Osteoblast (primary cell): Measurements from ENCODE around the gene TM2D3. TPM values are rescaled to one million over a fixed set of nuclear protein-coding genes. Genes with fewer than 3 reads are reported as not detected.

Experiments used
- DNase-seq: peaks from one replicate; pipeline ENCODE4 v3.0.0; 2011; ENCODE audit warnings: low spot score, mixed read lengths; ENCODE audit not compliant: insufficient read length; ENCODE audit errors: missing footprints
- H2AFZ ChIP-seq: 2 replicates; pipeline ENCODE4 v1.6.0; 2011; ENCODE audit warnings: mild to moderate bottlenecking, low read length
- H3K27ac ChIP-seq: 2 replicates; pipeline ENCODE4 v1.5.1; 2011; ENCODE audit warnings: mild to moderate bottlenecking, low read depth, low read length, moderate library complexity
- H3K27me3 ChIP-seq: 2 replicates; pipeline ENCODE4 v1.6.0; 2012; ENCODE audit warnings: mild to moderate bottlenecking, control low read depth, inconsistent platforms, low read length, moderate library complexity; ENCODE audit not compliant: insufficient read depth
- H3K36me3 ChIP-seq: 2 replicates; pipeline ENCODE4 v1.5.1; 2011; ENCODE audit warnings: mild to moderate bottlenecking, low read length, control low read depth, moderate library complexity; ENCODE audit not compliant: insufficient read depth
- H3K4me1 ChIP-seq: 2 replicates; pipeline ENCODE4 v1.5.1; 2011; ENCODE audit warnings: mild to moderate bottlenecking, low read length, control low read depth, moderate library complexity; ENCODE audit not compliant: insufficient read depth
- H3K4me2 ChIP-seq: 2 replicates; pipeline ENCODE4 v1.6.0; 2011; ENCODE audit warnings: mild to moderate bottlenecking, low read length; ENCODE audit not compliant: insufficient read depth
- H3K4me3 ChIP-seq: fragments of 200-600 bp; sonication (generic); 3 replicates; pipeline ENCODE4 v1.5.1; 2012; ENCODE audit warnings: mild to moderate bottlenecking, low read length, inconsistent platforms; ENCODE audit not compliant: insufficient read depth
- H3K79me2 ChIP-seq: 2 replicates; pipeline ENCODE4 v1.6.0; 2012; ENCODE audit warnings: mild to moderate bottlenecking, low read length, control low read depth, inconsistent platforms; ENCODE audit not compliant: insufficient read depth
- H3K9me3 ChIP-seq: 2 replicates; pipeline ENCODE4 v1.5.1; 2011; ENCODE audit warnings: low read depth, low read length, control low read depth
- H4K20me1 ChIP-seq: 2 replicates; pipeline ENCODE4 v1.6.0; 2012; ENCODE audit warnings: mild to moderate bottlenecking, low read length, control low read depth; ENCODE audit not compliant: insufficient read depth
- CTCF ChIP-seq: IDR thresholded peaks from 2 replicates; pipeline ENCODE4 v1.5.1; 2011; ENCODE audit warnings: mild to moderate bottlenecking, low read depth, low read length, moderate library complexity; ENCODE audit errors: extremely low read depth
- total RNA-seq: library from RNA; depleted of rRNA; stranded (reverse); fragments of >200 nt; gene quantifications from 2 replicates; pipeline ENCODE4 v1.2.3, GENCODE V29; 2012

The TM2D3 gene
- total RNA-seq, 1 donor: 32.6 TPM

GRCh38 chr15:101620671-101621070 is 31.5 kb downstream of the TM2D3 start:
- Histone ChIP-seq H3K27ac (no peak overlapping the region), H3K4me3 (peak overlapping the region; percentile 40), H3K4me1 (peaks cover 10% of the 10 kb centered on the region), H2AFZ (peak overlapping the region; percentile 68), H3K9me3 (no peaks in the 10 kb centered on the region), H3K4me2 (peak overlapping the region; percentile 16), H3K36me3 (no peaks in the 10 kb centered on the region), H3K79me2 (no peaks in the 10 kb centered on the region), H4K20me1 (no peaks in the 10 kb centered on the region), H3K27me3 (no peaks in the 10 kb centered on the region)
- peak; percentile 25 for DNase-seq
- no peak for TF ChIP-seq CTCF

DNA sequence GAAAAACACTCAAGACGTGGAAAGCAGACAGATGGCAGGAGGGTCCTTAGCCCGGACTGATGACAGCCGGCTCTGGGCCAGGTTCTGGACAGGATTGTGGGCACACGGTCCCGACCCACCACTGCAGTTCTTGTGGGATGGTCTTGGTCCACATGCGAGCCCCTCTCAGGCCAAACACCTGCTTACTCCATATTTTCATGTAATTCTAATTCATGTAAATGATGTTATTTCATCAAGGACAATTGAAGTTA is 32.6 kb downstream of the TM2D3 start:
- Histone ChIP-seq H4K20me1 (no peaks in the 10 kb centered on the region), H3K4me3 (no peak overlapping the region), H3K79me2 (no peaks in the 10 kb centered on the region), H2AFZ (no peak overlapping the region), H3K4me1 (peaks cover 10% of the 10 kb centered on the region), H3K27me3 (no peaks in the 10 kb centered on the region), H3K4me2 (no peak overlapping the region), H3K27ac (no peak overlapping the region), H3K9me3 (no peaks in the 10 kb centered on the region), H3K36me3 (no peaks in the 10 kb centered on the region)
- DNase-seq: no peak
- no peak for TF ChIP-seq CTCF

- no peak for TF ChIP-seq CTCF
- H2AFZ ChIP-seq: no peak overlapping the region
- peaks cover 10% of the 10 kb centered on the region for H3K4me1 ChIP-seq
- H3K27ac ChIP-seq: no peak overlapping the region
- no peaks in the 10 kb centered on the region for H3K9me3 ChIP-seq
- H3K79me2 ChIP-seq: no peaks in the 10 kb centered on the region
- H3K36me3 ChIP-seq: no peaks in the 10 kb centered on the region
- no peak overlapping the region for H3K4me2 ChIP-seq
- H3K27me3 ChIP-seq: no peaks in the 10 kb centered on the region
- DNase-seq: peak; percentile 58
- no peaks in the 10 kb centered on the region for H4K20me1 ChIP-seq
- H3K4me3 ChIP-seq: no peak overlapping the region
Measured at GRCh38 chr15:101618851-101619614, 33.1 kb downstream of the TM2D3 start.

DNA sequence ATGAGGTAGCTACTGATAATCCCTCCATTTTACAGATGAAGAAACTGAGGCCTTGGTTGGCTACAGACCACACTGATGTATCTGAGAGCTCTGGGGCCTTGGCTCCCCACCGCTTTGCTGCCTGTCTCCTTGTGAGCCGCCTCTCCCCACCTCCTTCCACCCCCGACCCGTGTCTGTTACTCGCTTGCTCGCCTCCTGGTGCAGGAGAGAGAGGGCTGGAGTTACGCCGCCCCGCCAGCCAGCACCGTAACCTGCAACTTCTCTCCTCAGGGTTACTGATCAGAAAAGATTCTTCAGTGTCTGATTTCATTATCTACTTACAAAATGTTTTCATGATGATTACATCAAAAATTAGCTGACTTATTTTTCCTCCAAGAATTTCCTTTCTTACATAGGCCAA is 34.1 kb downstream of the TM2D3 start:
- no peaks in the 10 kb centered on the region for H3K27me3 ChIP-seq
- no peak overlapping the region for H3K27ac ChIP-seq
- peak; percentile 41 for DNase-seq
- H4K20me1 ChIP-seq: no peaks in the 10 kb centered on the region
- H3K4me2 ChIP-seq: no peak overlapping the region
- no peak overlapping the region for H3K4me3 ChIP-seq
- no peak overlapping the region for H2AFZ ChIP-seq
- H3K36me3 ChIP-seq: no peaks in the 10 kb centered on the region
- no peak for TF ChIP-seq CTCF
- no peaks in the 10 kb centered on the region for H3K9me3 ChIP-seq
- peaks cover 10% of the 10 kb centered on the region for H3K4me1 ChIP-seq
- H3K79me2 ChIP-seq: no peaks in the 10 kb centered on the region
